HepG2 (cell line): ENCODE data around the gene FRMD4B. TPM values are rescaled to one million over a fixed set of nuclear protein-coding genes. Genes with fewer than 3 reads are reported as not detected.

Experiments used
- ATAC-seq: fragments of 200-7000 bp; cut with Tn5 transposase; 3 replicates; pipeline ENCODE4 v1.9.1; 2020; ENCODE audit warnings: mild to moderate bottlenecking, moderate library complexity
- BruUV-seq: library from RNA; stranded (reverse); fragments of 400-500 nt; replicated peaks from 2 replicates; lab custom pipeline; 2021; lab: Mats Ljungman, UMichigan
- CTCF ChIA-PET: fragments of 300-600 bp; formaldehyde crosslinking; extraction: SDS; loops from one replicate; lab custom pipeline; 2021; ENCODE audit warnings: low total read pairs, inconsistent platforms, low intra/inter-chr PET ratio; lab: Yijun Ruan, JAX
- POLR2A ChIA-PET: fragments of 350-600 bp; sonication (Branson Sonifier 250); formaldehyde crosslinking; loops from one replicate; lab custom pipeline; 2020; ENCODE audit warnings: antibody characterized with exemption, inconsistent platforms; lab: Yijun Ruan, JAX
- DNase-seq: peaks from one replicate; pipeline ENCODE4 v3.0.0-alpha.2; 2015; ENCODE audit warnings: low spot score
- FAIRE-seq: peaks from 3 replicates; lab custom pipeline; 2011; peaks lifted over from hg19 to GRCh38; lab: Jason Lieb, UNC
- H2AFZ ChIP-seq: one replicate; pipeline ENCODE4 v1.6.1; 2011; ENCODE audit warnings: low read length, inconsistent platforms
- H3K27ac ChIP-seq: fragments of 300-600 bp; 3 replicates; pipeline ENCODE4 v1.8.0; 2011; ENCODE audit warnings: mixed run types, mild to moderate bottlenecking, mixed read lengths, low read length, inconsistent platforms; ENCODE audit not compliant: insufficient read depth; ENCODE audit errors: extremely low read length
- H3K27me3 ChIP-seq, 2 experiments: fragments of 200-600 bp in 1 of 2; 2 replicates in 1 of 2; 3 replicates in 1 of 2; pipeline versions ENCODE4 v1.6.0 to v1.8.0; 2011; ENCODE audit warnings: low read length in 2 of 2, mild to moderate bottlenecking in 2 of 2, moderate library complexity in 2 of 2, inconsistent platforms in 1 of 2; ENCODE audit not compliant: insufficient read depth in 2 of 2, control insufficient read depth in 1 of 2
- H3K36me3 ChIP-seq, 2 experiments: fragments of 200-600 bp in 1 of 2; replicated peaks in 1 of 2; 2 replicates in 1 of 2; 3 replicates in 1 of 2; pipeline versions ENCODE4 v1.5.1 to v1.8.0; 2011; ENCODE audit warnings: low read length in 2 of 2, inconsistent platforms in 1 of 2; ENCODE audit not compliant: insufficient read depth in 2 of 2, control insufficient read depth in 1 of 2
- H3K4me1 ChIP-seq: 2 replicates; pipeline ENCODE4 v1.5.1; 2012; ENCODE audit warnings: low read length, inconsistent platforms; ENCODE audit not compliant: insufficient read depth
- H3K4me2 ChIP-seq: 2 replicates; pipeline ENCODE4 v1.6.0; 2011; ENCODE audit warnings: low read depth, low read length, inconsistent platforms
- H3K4me3 ChIP-seq, 3 experiments: fragments of 200-600 bp in 1 of 3; sonication (generic), shearing (Covaris generic) in 1 of 3; replicated peaks in 1 of 3; 2 replicates each; pipeline ENCODE4 v1.5.1; 2011 to 2016; ENCODE audit warnings: low read length in 3 of 3, inconsistent platforms in 2 of 3, low read depth in 2 of 3, mild to moderate bottlenecking in 2 of 3, control low read depth in 1 of 3, mixed read lengths in 1 of 3; ENCODE audit not compliant: insufficient read depth in 1 of 3
- H3K79me2 ChIP-seq: one replicate; pipeline ENCODE4 v1.6.1; 2011; ENCODE audit warnings: low read length, inconsistent platforms; ENCODE audit not compliant: insufficient read depth
- H3K9ac ChIP-seq: 2 replicates; pipeline ENCODE4 v1.6.0; 2011; ENCODE audit warnings: mild to moderate bottlenecking, low read depth, low read length, inconsistent platforms; ENCODE audit not compliant: insufficient read depth
- H3K9me3 ChIP-seq: 2 replicates; pipeline ENCODE4 v1.5.1; 2012; ENCODE audit warnings: mild to moderate bottlenecking, low read length
- H4K20me1 ChIP-seq: 2 replicates; pipeline ENCODE4 v1.6.0; 2011; ENCODE audit warnings: inconsistent platforms, mild to moderate bottlenecking, low read length, moderate library complexity; ENCODE audit not compliant: insufficient read depth
- ATF5 ChIP-seq: sonication (generic); formaldehyde crosslinking; IDR thresholded peaks from 2 replicates; pipeline ENCODE4 v1.4.0; 2020; ENCODE audit warnings: mild to moderate bottlenecking, low read depth, missing genetic modification reagents
- CENPBD1 ChIP-seq: sonication (generic); formaldehyde crosslinking; IDR thresholded peaks from 2 replicates; pipeline ENCODE4 v1.8.0; 2022; ENCODE audit warnings: missing genetic modification reagents, low read depth, mild to moderate bottlenecking, borderline replicate concordance
- FOXK1 ChIP-seq: sonication (generic); formaldehyde crosslinking; IDR thresholded peaks from 2 replicates; pipeline ENCODE4 v1.4.0; 2020; ENCODE audit warnings: low read depth, missing genetic modification reagents, borderline replicate concordance
- MBD4 ChIP-seq: IDR thresholded peaks from 2 replicates; pipeline ENCODE4 v1.6.1; 2012; ENCODE audit warnings: low read length, inconsistent platforms, borderline replicate concordance
- MYC ChIP-seq: sonication (generic); formaldehyde crosslinking; IDR thresholded peaks from 2 replicates; pipeline ENCODE4 v1.9.0; 2021; ENCODE audit warnings: missing genetic modification reagents, borderline replicate concordance
- PHF20 ChIP-seq: sonication (generic); formaldehyde crosslinking; IDR thresholded peaks from 2 replicates; pipeline ENCODE4 v1.5.0; 2020; ENCODE audit warnings: mild to moderate bottlenecking, missing genetic modification reagents
- SP2 ChIP-seq: sonication (generic); formaldehyde crosslinking; IDR thresholded peaks from 2 replicates; pipeline ENCODE4 v1.5.1; 2020; ENCODE audit warnings: mild to moderate bottlenecking, missing genetic modification reagents
- SRF ChIP-seq: IDR thresholded peaks from 2 replicates; pipeline ENCODE4 v1.6.1; 2011; ENCODE audit warnings: mild to moderate bottlenecking, low read depth, low read length, moderate library complexity
- SRSF1 ChIP-seq: fragments of 200-400 bp; formaldehyde crosslinking; optimal IDR thresholded peaks from 2 replicates; pipeline ENCODE3; 2017; ENCODE audit warnings: mild to moderate bottlenecking, low read depth, low read length, moderate library complexity
- SYNCRIP ChIP-seq: fragments of 200-400 bp; formaldehyde crosslinking; IDR thresholded peaks from 2 replicates; pipeline ENCODE4 v1.6.1; 2018; ENCODE audit warnings: mild to moderate bottlenecking, low read depth, low read length; ENCODE audit not compliant: insufficient read depth
- ZKSCAN1 ChIP-seq: fragments of 150-350 bp; IDR thresholded peaks from 2 replicates; pipeline ENCODE4 v1.6.1; 2014; ENCODE audit warnings: low read length
- ZNF317 ChIP-seq: sonication (generic); formaldehyde crosslinking; IDR thresholded peaks from 2 replicates; pipeline ENCODE4 v1.5.0; 2020; ENCODE audit warnings: mild to moderate bottlenecking, missing genetic modification reagents
- ZNF430 ChIP-seq: sonication (generic); formaldehyde crosslinking; IDR thresholded peaks from 2 replicates; pipeline ENCODE4 v1.9.0; 2021; ENCODE audit warnings: mild to moderate bottlenecking, missing genetic modification reagents
- ZNF501 ChIP-seq: sonication (generic); formaldehyde crosslinking; IDR thresholded peaks from 2 replicates; pipeline ENCODE4 v1.5.1; 2020; ENCODE audit warnings: mild to moderate bottlenecking, moderate library complexity, missing genetic modification reagents
- ZNF512B ChIP-seq: sonication (generic); formaldehyde crosslinking; IDR thresholded peaks from 2 replicates; pipeline ENCODE4 v1.5.1; 2020; ENCODE audit warnings: missing genetic modification reagents, mild to moderate bottlenecking, borderline replicate concordance
- ZNF552 ChIP-seq: sonication (generic); formaldehyde crosslinking; IDR thresholded peaks from 2 replicates; pipeline ENCODE4 v1.9.0; 2022; ENCODE audit warnings: missing genetic modification reagents, mild to moderate bottlenecking, borderline replicate concordance
- ZNF784 ChIP-seq: sonication (generic); formaldehyde crosslinking; IDR thresholded peaks from 2 replicates; pipeline ENCODE4 v1.5.1; 2020; ENCODE audit warnings: missing genetic modification reagents, mild to moderate bottlenecking, borderline replicate concordance
- in situ Hi-C: cut with HindIII; loops from 2 replicates; pipeline ENCODE4 v1.10.0; 2017; ENCODE audit warnings: low pct_unique_long_range_greater_than_20kb; ENCODE audit not compliant: extremely low pct_ligation_motif_present
- intact Hi-C: fragments of 100-400 bp; cut with micrococcal nuclease; formaldehyde crosslinking; loops from one replicate; pipeline ENCODE4 v1.10.0; 2022; ENCODE audit not compliant: unreplicated experiment
- polyA plus RNA-seq, 8 experiments: library from polyadenylated mRNA; depleted of rRNA in 3 of 8; stranded (reverse) in 7 of 8; unstranded in 1 of 8; fragments of >200 nt; fragmentation: Illumina TruSeq in 4 of 8; extraction: Trizol in 4 of 8; gene quantifications; 2 replicates each; pipeline versions ENCODE4 v1.2.1 to v1.2.3, GENCODE V29; 2011 to 2016; ENCODE audit warnings: low read depth in 4 of 8, missing spikeins in 1 of 8, mixed read lengths in 1 of 8; ENCODE audit not compliant: insufficient read depth in 1 of 8
- total RNA-seq, 5 experiments: library from RNA; depleted of rRNA; stranded (reverse); fragments of >200 nt; fragmentation: Illumina TruSeq; extraction: Trizol; gene quantifications; 2 replicates each; pipeline ENCODE4 v1.2.3, GENCODE V29; 2016; ENCODE audit warnings: low read depth in 1 of 5

Gene FRMD4B
- total and polyA plus RNA-seq, 2 of the 13 experiments (the other 11 are each of a cell fraction or from before 2014, with no cell fraction given): 3.0 to 3.3 TPM

GRCh38 chr3:69210068-69210730 lies 175.7 kb downstream of the FRMD4B start (continued):
- TF ChIP-seq ZNF512B (CRISPR knock-in tag): no peak
- TF ChIP-seq ZNF501 (CRISPR knock-in tag): no peak
- no peak for TF ChIP-seq SRF
- TF ChIP-seq PHF20 (CRISPR knock-in tag): no peak
- TF ChIP-seq SP2: no peak

- BruUV-seq: no TSS peak
- TF ChIP-seq FOXK1 (CRISPR knock-in tag): no peak
- TF ChIP-seq ZNF552: no peak
- no peak for TF ChIP-seq SRSF1
- no peak for TF ChIP-seq ATF5
- TF ChIP-seq ZKSCAN1: no peak
- TF ChIP-seq CENPBD1 (CRISPR knock-in tag): no peak
- no peak for TF ChIP-seq MYC
- TF ChIP-seq ZNF430 (CRISPR knock-in tag): no peak
- no peak for TF ChIP-seq ZNF317
- no peak for TF ChIP-seq MBD4
- TF ChIP-seq SYNCRIP: no peak
- no peak for TF ChIP-seq ZNF784 (CRISPR knock-in tag)
These were observed 176.5 kb downstream of the FRMD4B start for GRCh38 chr3:69209413-69209812.

More at GRCh38 chr3:69209413-69209812, 176.5 kb downstream of the FRMD4B start:
- no peak for ATAC-seq
- H3K4me3 ChIP-seq: no peak overlapping the region
- DNase-seq: no peak
- H3K9ac ChIP-seq: no peak overlapping the region
- H3K9me3 ChIP-seq: no peaks in the 10 kb centered on the region
- ChIA-PET POLR2A (interaction anchor here (1.4 kb wide), 1 partner anchor 8 kb away, joined by 3 read pairs; no protein-coding TSS in a partner anchor), CTCF (no interaction called here)
- H3K4me2 ChIP-seq: no peak overlapping the region
- intact Hi-C loops: no loop called here
- in situ Hi-C loops: no loop called here
- no peak for FAIRE-seq
- H3K4me1 ChIP-seq: peaks cover 20% of the 10 kb centered on the region
- no peak overlapping the region for H2AFZ ChIP-seq
- no peaks in the 10 kb centered on the region for H3K27me3 ChIP-seq
- no peaks in the 10 kb centered on the region for H3K79me2 ChIP-seq
- H4K20me1 ChIP-seq: no peaks in the 10 kb centered on the region
- no peak overlapping the region for H3K27ac ChIP-seq
- H3K36me3 ChIP-seq: no peaks in the 10 kb centered on the region
